B cell (primary cell): ENCODE data around the gene PTPRN2.

Source experiments
- CTCF ChIP-seq: fragments of 200-600 bp; IDR thresholded peaks from one replicate; pipeline ENCODE4 v1.8.0; 2022; ENCODE audit warnings: antibody characterized with exemption, mild to moderate bottlenecking
- EZH2 ChIP-seq: IDR thresholded peaks from 2 replicates; pipeline ENCODE4 v1.6.1; 2012; ENCODE audit warnings: borderline replicate concordance, low read depth, mild to moderate bottlenecking, moderate library complexity, low read length; ENCODE audit not compliant: insufficient read depth, poor library complexity, severe bottlenecking

- TF ChIP-seq EZH2 (no peak), CTCF (no peak)
Measured at GRCh38 chr7:158097106-158097452, 490.5 kb downstream of the PTPRN2 start.
